ENCODE data around the gene ALG2.

Gene ALG2

GRCh38 chr9:99187311-99187710 lies 34.4 kb downstream of the ALG2 start:
- no peak for TF ChIP-seq CTCF (IDR thresholded peaks at IDR 0.05; ENCODE audit: low read depth, low read length, missing control alignments)
- no peak overlapping the region for H3K4me3 ChIP-seq (replicated peaks; ENCODE audit: low read depth, low read length)
- no peak for DNase-seq (ENCODE audit: extremely low read depth, low read depth)

GRCh38 chr9:99185934-99186333 lies 35.8 kb downstream of the ALG2 start:
- H3K4me3 ChIP-seq (replicated peaks; ENCODE audit: low read depth, low read length), result no peak overlapping the region
- TF ChIP-seq CTCF (IDR thresholded peaks at IDR 0.05; ENCODE audit: low read depth, low read length, missing control alignments), result no peak
- no peak for DNase-seq (ENCODE audit: extremely low read depth, low read depth)

GRCh38 chr9:99185348-99185632 lies 36.5 kb downstream of the ALG2 start:
- no peak for TF ChIP-seq CTCF (IDR thresholded peaks at IDR 0.05; ENCODE audit: low read depth, low read length, missing control alignments)
- H3K4me3 ChIP-seq (replicated peaks; ENCODE audit: low read depth, low read length), result no peak overlapping the region
- DNase-seq (ENCODE audit: extremely low read depth, low read depth), result no peak

GRCh38 chr9:99184475-99185347 lies 37.0 kb downstream of the ALG2 start:
- H3K4me3 ChIP-seq (replicated peaks; ENCODE audit: low read depth, low read length), result no peak overlapping the region
- TF ChIP-seq CTCF (IDR thresholded peaks at IDR 0.05; ENCODE audit: low read depth, low read length, missing control alignments), result peak; percentile 96
- peak; percentile 72 for DNase-seq (ENCODE audit: extremely low read depth, low read depth)

GRCh38 chr9:99184110-99184474 lies 37.6 kb downstream of the ALG2 start:
- no peak for DNase-seq (ENCODE audit: extremely low read depth, low read depth)
- no peak overlapping the region for H3K4me3 ChIP-seq (replicated peaks; ENCODE audit: low read depth, low read length)
- TF ChIP-seq CTCF (IDR thresholded peaks at IDR 0.05; ENCODE audit: low read depth, low read length, missing control alignments), result no peak

- H3K4me3 ChIP-seq (replicated peaks; ENCODE audit: low read depth, low read length), result no peak overlapping the region
- no peak for TF ChIP-seq CTCF (IDR thresholded peaks at IDR 0.05; ENCODE audit: low read depth, low read length, missing control alignments)
- no peak for DNase-seq (ENCODE audit: extremely low read depth, low read depth)
These were observed 38.1 kb downstream of the ALG2 start for GRCh38 chr9:99183616-99184015.

- H3K4me3 ChIP-seq (replicated peaks; ENCODE audit: low read depth, low read length), result no peak overlapping the region
- TF ChIP-seq CTCF (IDR thresholded peaks at IDR 0.05; ENCODE audit: low read depth, low read length, missing control alignments), result no peak
- DNase-seq (ENCODE audit: extremely low read depth, low read depth), result no peak
These were observed 39.4 kb downstream of the ALG2 start for GRCh38 chr9:99182356-99182755.
